Mononuclear cell (primary cell): ENCODE results near the gene IGF1R. TPM values are rescaled to one million over a fixed set of nuclear protein-coding genes. Genes with fewer than 3 reads are reported as not detected.

Experiments
- H3K27me3 ChIP-seq: 2 replicates; pipeline ENCODE4 v1.6.0; 2011; ENCODE audit warnings: low read length, control low read depth; ENCODE audit not compliant: insufficient read depth
- H3K4me1 ChIP-seq: 2 replicates; pipeline ENCODE4 v1.5.1; 2011; ENCODE audit warnings: mild to moderate bottlenecking, low read length, control low read depth; ENCODE audit not compliant: insufficient read depth
- H3K4me3 ChIP-seq: 2 replicates; pipeline ENCODE4 v1.5.1; 2011; ENCODE audit warnings: mild to moderate bottlenecking, low read length, moderate library complexity
- H3K9me3 ChIP-seq: 2 replicates; pipeline ENCODE4 v1.5.1; 2011; ENCODE audit warnings: low read depth, mild to moderate bottlenecking, control low read depth, low read length
- total RNA-seq: library from RNA; depleted of rRNA; stranded (reverse); fragments of >200 nt; gene quantifications from one replicate; pipeline ENCODE4 v1.2.3, GENCODE V29; 2012

IGF1R gene
- total RNA-seq, 1 donor: 23.5 TPM

- Histone ChIP-seq H3K9me3 (no peaks in the 10 kb centered on the region), H3K27me3 (no peaks in the 10 kb centered on the region), H3K4me1 (peaks cover 6% of the 10 kb centered on the region), H3K4me3 (no peak overlapping the region)
These were observed 28.4 kb downstream of the IGF1R start for GRCh38 chr15:98676586-98677270.

- Histone ChIP-seq H3K27me3 (no peaks in the 10 kb centered on the region), H3K9me3 (no peaks in the 10 kb centered on the region), H3K4me1 (peaks cover 14% of the 10 kb centered on the region), H3K4me3 (no peak overlapping the region)
These were observed 29.2 kb downstream of the IGF1R start for GRCh38 chr15:98677345-98678059.

- Histone ChIP-seq H3K4me1 (peaks cover 20% of the 10 kb centered on the region), H3K4me3 (no peak overlapping the region), H3K9me3 (no peaks in the 10 kb centered on the region), H3K27me3 (no peaks in the 10 kb centered on the region)
These were observed 30.1 kb downstream of the IGF1R start for GRCh38 chr15:98678484-98678883.

GRCh38 chr15:98681061-98681460 lies 32.7 kb downstream of the IGF1R start:
- no peak overlapping the region for H3K4me3 ChIP-seq
- H3K4me1 ChIP-seq: peaks cover 35% of the 10 kb centered on the region
- no peaks in the 10 kb centered on the region for H3K9me3 ChIP-seq
- no peaks in the 10 kb centered on the region for H3K27me3 ChIP-seq

GRCh38 chr15:98682992-98683701 lies 34.8 kb downstream of the IGF1R start:
- peaks cover 43% of the 10 kb centered on the region for H3K4me1 ChIP-seq
- H3K9me3 ChIP-seq: no peaks in the 10 kb centered on the region
- H3K4me3 ChIP-seq: no peak overlapping the region
- no peaks in the 10 kb centered on the region for H3K27me3 ChIP-seq

- H3K9me3 ChIP-seq: no peaks in the 10 kb centered on the region
- no peaks in the 10 kb centered on the region for H3K27me3 ChIP-seq
- H3K4me3 ChIP-seq: no peak overlapping the region
- H3K4me1 ChIP-seq: peaks cover 43% of the 10 kb centered on the region
These were observed 35.5 kb downstream of the IGF1R start for GRCh38 chr15:98683831-98684230.

DNA sequence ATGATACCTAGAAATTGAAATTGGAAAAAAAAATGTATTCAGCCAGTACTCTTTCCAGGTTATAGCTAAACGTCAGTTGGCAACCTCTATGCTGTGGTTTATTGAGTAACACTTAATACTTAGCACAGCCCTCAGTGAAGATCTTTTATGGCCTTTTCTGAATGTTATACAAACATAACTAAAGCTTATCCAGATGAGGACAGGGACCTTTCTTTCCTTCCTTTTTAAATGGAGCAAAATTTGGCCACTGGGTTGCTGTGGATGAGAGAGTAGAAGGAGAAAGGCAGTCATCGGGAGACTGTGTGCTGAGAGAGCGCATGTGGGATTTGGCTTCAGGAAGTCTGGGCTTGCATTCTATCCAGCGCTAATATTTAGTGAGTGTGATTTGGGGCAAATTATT lies 36.1 kb downstream of the IGF1R start:
- peaks cover 43% of the 10 kb centered on the region for H3K4me1 ChIP-seq
- H3K27me3 ChIP-seq: no peaks in the 10 kb centered on the region
- H3K4me3 ChIP-seq: no peak overlapping the region
- H3K9me3 ChIP-seq: no peaks in the 10 kb centered on the region

DNA sequence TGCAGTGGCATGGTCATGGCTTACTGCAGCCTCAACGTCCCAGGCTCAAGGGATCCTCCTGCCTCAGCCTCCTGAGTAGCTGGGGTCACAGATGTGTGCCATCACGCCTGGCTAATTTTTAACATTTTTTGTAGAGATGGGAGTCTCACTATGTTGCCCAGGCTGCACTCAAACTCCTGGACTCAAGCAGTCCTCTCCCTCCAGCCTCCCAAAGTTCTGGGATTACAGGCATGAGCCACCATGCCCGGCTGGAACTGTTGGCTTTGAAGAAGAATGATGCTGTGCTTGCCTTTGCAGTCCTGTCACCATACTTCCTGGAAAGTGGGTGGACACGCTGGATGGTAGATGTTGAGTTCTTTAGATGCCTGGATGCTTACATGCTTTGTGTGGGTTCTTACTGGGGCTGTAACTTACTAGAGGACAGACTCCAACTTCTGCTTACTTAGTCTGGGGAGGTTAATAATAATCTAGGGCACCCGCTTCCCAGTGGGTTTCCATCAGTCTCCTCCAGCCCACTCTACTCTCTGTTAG lies 36.7 kb downstream of the IGF1R start:
- Histone ChIP-seq H3K27me3 (no peaks in the 10 kb centered on the region), H3K4me3 (no peak overlapping the region), H3K9me3 (no peaks in the 10 kb centered on the region), H3K4me1 (peaks cover 43% of the 10 kb centered on the region)

- Histone ChIP-seq H3K27me3 (no peaks in the 10 kb centered on the region), H3K4me1 (peaks cover 35% of the 10 kb centered on the region), H3K4me3 (no peak overlapping the region), H3K9me3 (no peaks in the 10 kb centered on the region)
These were observed 38.6 kb downstream of the IGF1R start for GRCh38 chr15:98686983-98687382.

DNA sequence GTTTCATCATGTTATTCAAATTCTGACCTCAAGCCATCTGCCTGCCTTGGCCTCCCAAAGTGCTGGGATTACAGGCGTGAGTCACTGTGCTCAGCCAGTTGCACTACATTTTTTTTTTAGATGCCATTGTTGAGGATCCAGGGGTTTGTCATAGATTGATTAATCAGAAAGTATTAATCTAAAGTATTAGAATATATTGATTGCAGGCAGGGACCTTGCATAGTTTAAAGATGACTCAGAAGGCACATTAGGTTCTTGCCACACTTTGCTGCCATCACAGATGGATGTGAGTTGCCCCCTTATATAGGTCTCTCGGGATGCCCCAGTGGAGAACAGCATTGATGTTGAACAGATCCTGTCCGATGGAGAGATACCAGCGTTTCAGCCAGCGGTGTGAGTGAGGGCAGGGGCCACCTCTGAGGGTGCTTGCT lies 41.1 kb downstream of the IGF1R start:
- H3K4me1 ChIP-seq: peaks cover 15% of the 10 kb centered on the region
- H3K4me3 ChIP-seq: no peak overlapping the region
- H3K9me3 ChIP-seq: no peaks in the 10 kb centered on the region
- H3K27me3 ChIP-seq: no peaks in the 10 kb centered on the region

GRCh38 chr15:98690272-98690950 lies 42.1 kb downstream of the IGF1R start:
- no peak overlapping the region for H3K4me3 ChIP-seq
- H3K4me1 ChIP-seq: peaks cover 8% of the 10 kb centered on the region
- H3K27me3 ChIP-seq: no peaks in the 10 kb centered on the region
- H3K9me3 ChIP-seq: no peaks in the 10 kb centered on the region

DNA sequence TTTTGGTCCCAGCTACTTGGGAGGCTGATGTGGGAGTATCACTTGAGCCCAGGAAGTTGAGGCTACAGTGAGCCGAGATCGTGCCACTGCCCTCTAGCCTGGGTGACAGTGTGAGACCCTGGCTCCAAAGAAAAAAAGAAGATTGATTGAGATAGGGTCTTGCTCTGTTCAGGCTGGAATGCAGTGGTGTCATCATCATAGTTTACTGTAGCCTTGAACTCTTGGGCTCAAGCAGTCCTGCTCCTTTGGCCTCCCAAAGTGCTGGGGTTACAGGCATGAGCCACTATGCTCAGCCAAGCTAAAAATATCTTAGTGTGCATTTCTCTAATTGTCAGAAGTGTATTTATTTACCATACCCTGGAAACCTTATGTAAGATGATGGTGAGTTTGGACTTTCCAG lies 43.9 kb downstream of the IGF1R start:
- Histone ChIP-seq H3K9me3 (no peaks in the 10 kb centered on the region), H3K4me3 (no peak overlapping the region), H3K27me3 (no peaks in the 10 kb centered on the region), H3K4me1 (peaks cover 12% of the 10 kb centered on the region)

DNA sequence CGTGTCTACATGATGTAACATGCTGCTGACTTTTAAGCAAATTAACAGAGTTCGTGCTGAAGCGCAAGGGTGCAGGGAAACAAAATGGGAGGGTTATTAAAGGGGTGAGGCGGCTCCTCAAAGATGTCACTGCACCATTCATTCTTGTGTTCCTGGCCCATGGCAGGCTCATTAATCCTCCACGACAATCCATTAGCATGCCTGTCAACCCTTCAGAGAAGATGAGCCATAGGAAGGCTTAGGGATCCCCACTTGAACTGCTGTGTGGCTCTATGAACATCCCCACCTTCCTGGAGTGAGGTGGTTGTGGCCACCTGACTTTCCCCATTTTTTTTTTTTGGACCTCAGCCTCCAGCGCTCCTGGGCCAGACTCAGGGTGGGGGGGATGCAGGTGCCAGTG lies 45.8 kb downstream of the IGF1R start:
- Histone ChIP-seq H3K9me3 (no peaks in the 10 kb centered on the region), H3K4me3 (no peak overlapping the region), H3K4me1 (peaks cover 7% of the 10 kb centered on the region)

GRCh38 chr15:98698792-98699191 lies 50.5 kb downstream of the IGF1R start:
- no peaks in the 10 kb centered on the region for H3K9me3 ChIP-seq
- H3K4me3 ChIP-seq: no peak overlapping the region
- peaks cover 19% of the 10 kb centered on the region for H3K4me1 ChIP-seq
- H3K27me3 ChIP-seq: no peaks in the 10 kb centered on the region

More for the DNA sequence above, 45.8 kb downstream of the IGF1R start:
- no peaks in the 10 kb centered on the region for H3K27me3 ChIP-seq
